Measurements from ENCODE around the gene CDH16. TPM values are rescaled to one million over a fixed set of nuclear protein-coding genes. Genes with fewer than 3 reads are reported as not detected.
"Not testable (repeated sequence)": the region's sequence is repeated elsewhere in the genome, so short reads cannot be mapped to it uniquely, and the experiment has no call there.

The CDH16 gene
- total RNA-seq, 4 donors from 2014 or later, result 0.20 to 2.4 (median 1.8) TPM; not detected in 1

GRCh38 chr16:66945939-66946338 is 27.3 kb upstream of the CDH16 start:
- H3K9me3 ChIP-seq, result no peaks in the 10 kb centered on the region
- WGBS, 2 donors (ENCODE audit: low coverage in 1 of 2), result 65 to 68% methylated on average over 4 of the region's 4 CpGs
- peaks cover 0 to 25% (median 10%) of the 10 kb centered on the region in 4 donors for H3K36me3 ChIP-seq
- H3K4me1 ChIP-seq, result peaks cover 17 to 22% (median 17%) of the 10 kb centered on the region in 4 donors
- in situ Hi-C loops (cut with MboI; ENCODE audit: low pct_ligation_motif_present in 1 of 4, low pct_unique_long_range_greater_than_20kb in 1 of 4, low sequenced_read_pairs in 3 of 4), result no loop called here
- H3K4me3 ChIP-seq, result no peak overlapping the region
- no peak for TF ChIP-seq POLR2AphosphoS5 (IDR thresholded peaks at IDR 0.05)
- no peak for TF ChIP-seq EP300 (IDR thresholded peaks at IDR 0.05; ENCODE audit: low read depth)
- TF ChIP-seq CTCF (IDR thresholded peaks at IDR 0.05), result no peak
- no peak for TF ChIP-seq POLR2A (IDR thresholded peaks at IDR 0.05)
- H3K27ac ChIP-seq, result no peak overlapping the region
- intact Hi-C loops (cut with DNase I; ENCODE audit: low total_unique reads), result no loop called here
- H3K27me3 ChIP-seq, result peaks cover 10% of the 10 kb centered on the region
- no peak for DNase-seq

GRCh38 chr16:66944971-66945370 is 26.3 kb upstream of the CDH16 start:
- peaks cover 17 to 22% (median 17%) of the 10 kb centered on the region in 4 donors for H3K4me1 ChIP-seq

GRCh38 chr16:66944054-66944441 is 25.4 kb upstream of the CDH16 start:
- intact Hi-C loops (cut with DNase I; ENCODE audit: low total_unique reads), result loop anchor here (5.0 kb wide), 1 partner anchor 1283 kb away; no protein-coding TSS in a partner anchor
- H3K4me3 ChIP-seq, result no peak overlapping the region
- peaks cover 0 to 33% (median 13%) of the 10 kb centered on the region in 4 donors for H3K36me3 ChIP-seq

More at GRCh38 chr16:66944971-66945370, 26.3 kb upstream of the CDH16 start:
- Histone ChIP-seq H3K36me3 (peaks cover 0 to 33% (median 13%) of the 10 kb centered on the region in 4 donors), H3K27me3 (peaks cover 10% of the 10 kb centered on the region)
- H3K9me3 ChIP-seq; H3K4me3 ChIP-seq; DNase-seq; H3K27ac ChIP-seq; in situ Hi-C loops (cut with MboI; ENCODE audit: low pct_ligation_motif_present in 1 of 4, low pct_unique_long_range_greater_than_20kb in 1 of 4, low sequenced_read_pairs in 3 of 4): not testable (repeated sequence)
- 74 to 80% methylated on average over 8 to 9 of the region's 9 CpGs for WGBS, 2 donors (ENCODE audit: low coverage in 1 of 2)
- intact Hi-C loops (cut with DNase I; ENCODE audit: low total_unique reads), result loop anchor here (5.0 kb wide), 1 partner anchor 1282 kb away; no protein-coding TSS in a partner anchor

GRCh38 chr16:66943426-66944053 is 24.9 kb upstream of the CDH16 start:
- in situ Hi-C loops (cut with MboI; ENCODE audit: low pct_ligation_motif_present in 1 of 4, low pct_unique_long_range_greater_than_20kb in 1 of 4, low sequenced_read_pairs in 3 of 4) (no loop called here), intact Hi-C loops (cut with DNase I; ENCODE audit: low total_unique reads) (loop anchor here (5.0 kb wide), 1 partner anchor 1284 kb away; no protein-coding TSS in a partner anchor)
- Histone ChIP-seq H3K27me3 (no peaks in the 10 kb centered on the region), H3K4me3 (no peak overlapping the region), H3K4me1 (peaks cover 10 to 12% (median 12%) of the 10 kb centered on the region in 4 donors), H3K9me3 (no peaks in the 10 kb centered on the region), H3K36me3 (peaks cover 0 to 33% (median 13%) of the 10 kb centered on the region in 4 donors), H3K27ac (no peak overlapping the region)
- WGBS, 2 donors (ENCODE audit: low coverage in 1 of 2), result 89% methylated on average over 15 of the region's 15 CpGs; no CpG with 5 or more reads in 1 of the 2 donors
- no peak for DNase-seq
- TF ChIP-seq CTCF (IDR thresholded peaks at IDR 0.05) (no peak), POLR2AphosphoS5 (IDR thresholded peaks at IDR 0.05) (no peak), POLR2A (IDR thresholded peaks at IDR 0.05) (no peak), EP300 (IDR thresholded peaks at IDR 0.05; ENCODE audit: low read depth) (no peak)

More at GRCh38 chr16:66944054-66944441, 25.4 kb upstream of the CDH16 start:
- TF ChIP-seq POLR2A (IDR thresholded peaks at IDR 0.05), result no peak
- no peak for TF ChIP-seq EP300 (IDR thresholded peaks at IDR 0.05; ENCODE audit: low read depth)
- no peak for TF ChIP-seq POLR2AphosphoS5 (IDR thresholded peaks at IDR 0.05)
- no peak for TF ChIP-seq CTCF (IDR thresholded peaks at IDR 0.05)
- Histone ChIP-seq H3K9me3 (no peaks in the 10 kb centered on the region), H3K4me1 (peaks cover 15 to 17% (median 16%) of the 10 kb centered on the region in 4 donors), H3K27ac (no peak overlapping the region), H3K27me3 (peaks cover 3% of the 10 kb centered on the region)
- in situ Hi-C loops (cut with MboI; ENCODE audit: low pct_ligation_motif_present in 1 of 4, low pct_unique_long_range_greater_than_20kb in 1 of 4, low sequenced_read_pairs in 3 of 4), result no loop called here
- WGBS, 2 donors (ENCODE audit: low coverage in 1 of 2), result 56 to 91% methylated on average over 1 to 5 of the region's 5 CpGs
- no peak for DNase-seq
